Measurements from ENCODE around the gene AGO4. TPM values are rescaled to one million over a fixed set of nuclear protein-coding genes. Genes with fewer than 3 reads are reported as not detected.

Gene AGO4
- total and polyA plus RNA-seq, 4 donors: 1.7 to 14.9 (median 7.3) TPM

GRCh38 chr1:35850051-35850450, 42.2 kb downstream of the AGO4 start:
- H3K9me3 ChIP-seq (ENCODE audit: control insufficient read depth in 4 of 4, low read length in 3 of 4): no peaks in the 10 kb centered on the region
- peaks cover 11 to 46% (median 35%) of the 10 kb centered on the region in 4 donors for H3K36me3 ChIP-seq (ENCODE audit: control insufficient read depth in 4 of 4, insufficient read depth in 3 of 4, low read depth in 1 of 4, low read length in 3 of 4)
- H3K9ac ChIP-seq (ENCODE audit: low read depth in 1 of 2, low read length in 2 of 2): no peak overlapping the region
- DNase-seq (ENCODE audit: low spot score): no peak
- TF ChIP-seq FOXA1 (IDR thresholded peaks at IDR 0.05) (no peak), FOXA2 (IDR thresholded peaks at IDR 0.05) (no peak), RXRA (IDR thresholded peaks at IDR 0.05) (no peak), HNF4G (IDR thresholded peaks at IDR 0.05) (no peak), TAF1 (conservative IDR thresholded peaks at IDR 0.05) (no peak), NR2F2 (IDR thresholded peaks at IDR 0.05) (no peak), SP1 (IDR thresholded peaks at IDR 0.05) (no peak), REST (IDR thresholded peaks at IDR 0.05) (no peak), ATF3 (IDR thresholded peaks at IDR 0.05) (no peak), JUND (IDR thresholded peaks at IDR 0.05) (no peak), MAX (IDR thresholded peaks at IDR 0.05) (no peak), RAD21 (IDR thresholded peaks at IDR 0.05) (no peak), YY1 (IDR thresholded peaks at IDR 0.05) (no peak), EGR1 (IDR thresholded peaks at IDR 0.05; ENCODE audit: low read depth in 2 of 2) (no peak), GABPA (IDR thresholded peaks at IDR 0.05 in 1 of 2, conservative IDR thresholded peaks at IDR 0.05 in 1 of 2) (no peak), HNF4A (conservative IDR thresholded peaks at IDR 0.05) (no peak)
- TF ChIP-seq, protein P1, sequence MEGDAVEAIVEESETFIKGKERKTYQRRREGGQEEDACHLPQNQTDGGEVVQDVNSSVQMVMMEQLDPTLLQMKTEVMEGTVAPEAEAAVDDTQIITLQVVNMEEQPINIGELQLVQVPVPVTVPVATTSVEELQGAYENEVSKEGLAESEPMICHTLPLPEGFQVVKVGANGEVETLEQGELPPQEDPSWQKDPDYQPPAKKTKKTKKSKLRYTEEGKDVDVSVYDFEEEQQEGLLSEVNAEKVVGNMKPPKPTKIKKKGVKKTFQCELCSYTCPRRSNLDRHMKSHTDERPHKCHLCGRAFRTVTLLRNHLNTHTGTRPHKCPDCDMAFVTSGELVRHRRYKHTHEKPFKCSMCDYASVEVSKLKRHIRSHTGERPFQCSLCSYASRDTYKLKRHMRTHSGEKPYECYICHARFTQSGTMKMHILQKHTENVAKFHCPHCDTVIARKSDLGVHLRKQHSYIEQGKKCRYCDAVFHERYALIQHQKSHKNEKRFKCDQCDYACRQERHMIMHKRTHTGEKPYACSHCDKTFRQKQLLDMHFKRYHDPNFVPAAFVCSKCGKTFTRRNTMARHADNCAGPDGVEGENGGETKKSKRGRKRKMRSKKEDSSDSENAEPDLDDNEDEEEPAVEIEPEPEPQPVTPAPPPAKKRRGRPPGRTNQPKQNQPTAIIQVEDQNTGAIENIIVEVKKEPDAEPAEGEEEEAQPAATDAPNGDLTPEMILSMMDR (IDR thresholded peaks at IDR 0.05; ENCODE audit: low read depth, low read length, missing input control): no peak
- TF ChIP-seq, protein P2, sequence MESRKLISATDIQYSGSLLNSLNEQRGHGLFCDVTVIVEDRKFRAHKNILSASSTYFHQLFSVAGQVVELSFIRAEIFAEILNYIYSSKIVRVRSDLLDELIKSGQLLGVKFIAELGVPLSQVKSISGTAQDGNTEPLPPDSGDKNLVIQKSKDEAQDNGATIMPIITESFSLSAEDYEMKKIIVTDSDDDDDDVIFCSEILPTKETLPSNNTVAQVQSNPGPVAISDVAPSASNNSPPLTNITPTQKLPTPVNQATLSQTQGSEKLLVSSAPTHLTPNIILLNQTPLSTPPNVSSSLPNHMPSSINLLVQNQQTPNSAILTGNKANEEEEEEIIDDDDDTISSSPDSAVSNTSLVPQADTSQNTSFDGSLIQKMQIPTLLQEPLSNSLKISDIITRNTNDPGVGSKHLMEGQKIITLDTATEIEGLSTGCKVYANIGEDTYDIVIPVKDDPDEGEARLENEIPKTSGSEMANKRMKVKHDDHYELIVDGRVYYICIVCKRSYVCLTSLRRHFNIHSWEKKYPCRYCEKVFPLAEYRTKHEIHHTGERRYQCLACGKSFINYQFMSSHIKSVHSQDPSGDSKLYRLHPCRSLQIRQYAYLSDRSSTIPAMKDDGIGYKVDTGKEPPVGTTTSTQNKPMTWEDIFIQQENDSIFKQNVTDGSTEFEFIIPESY (IDR thresholded peaks at IDR 0.05): no peak
- H3K4me1 ChIP-seq (ENCODE audit: control insufficient read depth in 4 of 4, insufficient read depth in 4 of 4, low read length in 3 of 4): peaks cover 0 to 3% (median 0%) of the 10 kb centered on the region in 4 donors
- 94% methylated on average over 2 of the region's 2 CpGs for WGBS
- H3K27me3 ChIP-seq (ENCODE audit: control insufficient read depth in 4 of 4, insufficient read depth in 4 of 4, low read length in 3 of 4): no peaks in the 10 kb centered on the region
- H3K4me3 ChIP-seq (ENCODE audit: low read depth in 1 of 3, low read length in 3 of 3): no peak overlapping the region
- H3K27ac ChIP-seq (ENCODE audit: low read depth in 1 of 2, low read length in 2 of 2): no peak overlapping the region
